Measurements from ENCODE around the gene MRPL36. TPM values are rescaled to one million over a fixed set of nuclear protein-coding genes. Genes with fewer than 3 reads are reported as not detected.

MRPL36 gene
- polyA plus RNA-seq, 1 donor (not counting 4 experiments of a cell fraction or from before 2014, with no cell fraction given): 121 TPM

GRCh38 chr5:1794901-1795290, 4.7 kb downstream of the MRPL36 start:
- Histone ChIP-seq H3K9me1 (ENCODE audit: control insufficient read depth, extremely low read depth, insufficient read depth, low read length) (no peaks in the 10 kb centered on the region), H3K4me3 (ENCODE audit: control insufficient read depth in 2 of 3, extremely low read depth in 1 of 3, insufficient read depth in 2 of 3, low read depth in 1 of 3, low read length in 3 of 3) (no peak overlapping the region), H3K4me2 (ENCODE audit: control insufficient read depth, extremely low read depth, insufficient read depth, low read depth, low read length) (no peak overlapping the region), H3K36me3 (ENCODE audit: control insufficient read depth in 2 of 2, extremely low read depth in 1 of 2, insufficient read depth in 2 of 2, low read length in 2 of 2) (peaks cover 16 to 19% of the 10 kb centered on the region in 2 experiments), H3K9ac (ENCODE audit: control insufficient read depth, extremely low read depth, insufficient read depth, low read length) (no peak overlapping the region), H4K20me1 (ENCODE audit: control insufficient read depth, extremely low read depth, insufficient read depth, low read length) (no peaks in the 10 kb centered on the region), H3K9me3 (ENCODE audit: control insufficient read depth, low read depth, low read length) (no peaks in the 10 kb centered on the region), H2AFZ (ENCODE audit: control insufficient read depth, low read length) (no peak overlapping the region), H3K27ac (ENCODE audit: control insufficient read depth, insufficient read depth, low read length) (no peak overlapping the region), H3K4me1 (ENCODE audit: control insufficient read depth, extremely low read depth, insufficient read depth, low read length) (peaks cover 23% of the 10 kb centered on the region), H3K27me3 (ENCODE audit: control insufficient read depth, extremely low read depth, insufficient read depth, low read length) (no peaks in the 10 kb centered on the region), H3K79me2 (ENCODE audit: control insufficient read depth, insufficient read depth, low read length) (peaks cover 35% of the 10 kb centered on the region)
- no peak for TF ChIP-seq EZH2 (IDR thresholded peaks at IDR 0.05; ENCODE audit: low read length)
- TF ChIP-seq CTCF (optimal IDR thresholded peaks at IDR 0.05 in 1 of 3, IDR thresholded peaks at IDR 0.05 in 1 of 3, conservative IDR thresholded peaks at IDR 0.05 in 1 of 3; ENCODE audit: extremely low read depth in 1 of 3, insufficient read depth in 2 of 3, low read length in 3 of 3): no peak
- FAIRE-seq (no peak), DNase-seq (ENCODE audit: low read depth, low spot score) (no peak)
- dilution Hi-C loops (cut with MboI; ENCODE audit: extremely low pct_ligation_motif_present, low sequenced_read_pairs): no loop called here

GRCh38 chr5:1793966-1794900, 5.4 kb downstream of the MRPL36 start:
- Histone ChIP-seq H3K4me2 (ENCODE audit: control insufficient read depth, extremely low read depth, insufficient read depth, low read depth, low read length) (no peak overlapping the region), H3K36me3 (ENCODE audit: control insufficient read depth in 2 of 2, extremely low read depth in 1 of 2, insufficient read depth in 2 of 2, low read length in 2 of 2) (peaks cover 16 to 19% of the 10 kb centered on the region in 2 experiments), H3K27ac (ENCODE audit: control insufficient read depth, insufficient read depth, low read length) (no peak overlapping the region), H3K9ac (ENCODE audit: control insufficient read depth, extremely low read depth, insufficient read depth, low read length) (no peak overlapping the region), H3K79me2 (ENCODE audit: control insufficient read depth, insufficient read depth, low read length) (peaks cover 31% of the 10 kb centered on the region), H3K27me3 (ENCODE audit: control insufficient read depth, extremely low read depth, insufficient read depth, low read length) (no peaks in the 10 kb centered on the region), H3K9me3 (ENCODE audit: control insufficient read depth, low read depth, low read length) (no peaks in the 10 kb centered on the region), H2AFZ (ENCODE audit: control insufficient read depth, low read length) (no peak overlapping the region), H3K4me3 (ENCODE audit: control insufficient read depth in 2 of 3, extremely low read depth in 1 of 3, insufficient read depth in 2 of 3, low read depth in 1 of 3, low read length in 3 of 3) (no peak overlapping the region), H3K9me1 (ENCODE audit: control insufficient read depth, extremely low read depth, insufficient read depth, low read length) (no peaks in the 10 kb centered on the region), H3K4me1 (ENCODE audit: control insufficient read depth, extremely low read depth, insufficient read depth, low read length) (peaks cover 27% of the 10 kb centered on the region), H4K20me1 (ENCODE audit: control insufficient read depth, extremely low read depth, insufficient read depth, low read length) (no peaks in the 10 kb centered on the region)
- dilution Hi-C loops (cut with MboI; ENCODE audit: extremely low pct_ligation_motif_present, low sequenced_read_pairs): no loop called here
- TF ChIP-seq EZH2 (IDR thresholded peaks at IDR 0.05; ENCODE audit: low read length) (no peak), CTCF (optimal IDR thresholded peaks at IDR 0.05 in 1 of 3, IDR thresholded peaks at IDR 0.05 in 1 of 3, conservative IDR thresholded peaks at IDR 0.05 in 1 of 3; ENCODE audit: extremely low read depth in 1 of 3, insufficient read depth in 2 of 3, low read length in 3 of 3) (no peak)
- DNase-seq (ENCODE audit: low read depth, low spot score) (no peak), FAIRE-seq (no peak)

Measured in keratinocyte (primary cell).